Type B pancreatic cell (in vitro differentiated cells): ENCODE results near the gene MEG3. TPM values are rescaled to one million over a fixed set of nuclear protein-coding genes. Genes with fewer than 3 reads are reported as not detected.

ENCODE experiments used
- DNase-seq: peaks from one replicate; pipeline ENCODE4 v3.0.0; 2021; ENCODE audit warnings: mixed read lengths; ENCODE audit not compliant: unreplicated experiment; ENCODE audit errors: extremely low spot score
- H3K27ac Mint-ChIP-seq: 2 replicates; pipeline ENCODE4 v1.8.0; 2021; ENCODE audit warnings: mild to moderate bottlenecking, mixed read lengths
- H3K27me3 Mint-ChIP-seq: 2 replicates; pipeline ENCODE4 v1.8.0; 2021; ENCODE audit warnings: mixed read lengths
- H3K36me3 Mint-ChIP-seq: 2 replicates; pipeline ENCODE4 v1.8.0; 2021; ENCODE audit warnings: mixed read lengths
- H3K4me1 Mint-ChIP-seq: one replicate; pipeline ENCODE4 v1.8.0; 2021; ENCODE audit warnings: mixed read lengths; ENCODE audit not compliant: unreplicated experiment
- H3K4me3 Mint-ChIP-seq: 2 replicates; pipeline ENCODE4 v1.8.0; 2021; ENCODE audit warnings: mild to moderate bottlenecking, mixed read lengths
- H3K9me3 Mint-ChIP-seq: 2 replicates; pipeline ENCODE4 v1.8.0; 2021; ENCODE audit warnings: mixed read lengths
- CTCF ChIP-seq: fragments of 200-600 bp; sonication (generic); conservative IDR thresholded peaks from 2 replicates; pipeline ENCODE4 v1.5.0; 2021; ENCODE audit warnings: antibody characterized with exemption, mild to moderate bottlenecking
- total RNA-seq: library from RNA; stranded (reverse); gene quantifications from 2 replicates; pipeline ENCODE4 v1.2.1, GENCODE V29; 2021; ENCODE audit warnings: low replicate concordance

The MEG3 gene
- total RNA-seq, 1 donor from 2014 or later = 0.68 TPM

GRCh38 chr14:100879782-100880181 lies 53.9 kb downstream of the MEG3 start:
- Mint-ChIP-seq H3K4me3 (no peak overlapping the region), H3K36me3 (no peaks in the 10 kb centered on the region), H3K27me3 (peaks cover 3% of the 10 kb centered on the region), H3K9me3 (peaks cover 3% of the 10 kb centered on the region), H3K27ac (no peak overlapping the region), H3K4me1 (no peaks in the 10 kb centered on the region)
- no peak for TF ChIP-seq CTCF
- DNase-seq = no peak

GRCh38 chr14:100880271-100881101 lies 54.6 kb downstream of the MEG3 start:
- H3K4me3 Mint-ChIP-seq = no peak overlapping the region
- H3K27ac Mint-ChIP-seq = no peak overlapping the region
- no peak for TF ChIP-seq CTCF
- H3K36me3 Mint-ChIP-seq = no peaks in the 10 kb centered on the region
- H3K9me3 Mint-ChIP-seq = peaks cover 4% of the 10 kb centered on the region
- H3K4me1 Mint-ChIP-seq = peaks cover 1% of the 10 kb centered on the region
- peaks cover 3% of the 10 kb centered on the region for H3K27me3 Mint-ChIP-seq
- DNase-seq = no peak

GRCh38 chr14:100881211-100882025 lies 55.5 kb downstream of the MEG3 start:
- no peak overlapping the region for H3K4me3 Mint-ChIP-seq
- H3K36me3 Mint-ChIP-seq = no peaks in the 10 kb centered on the region
- no peak for DNase-seq
- no peak overlapping the region for H3K27ac Mint-ChIP-seq
- H3K9me3 Mint-ChIP-seq = peaks cover 8% of the 10 kb centered on the region
- peaks cover 8% of the 10 kb centered on the region for H3K27me3 Mint-ChIP-seq
- peaks cover 9% of the 10 kb centered on the region for H3K4me1 Mint-ChIP-seq
- no peak for TF ChIP-seq CTCF

GRCh38 chr14:100882026-100882967 lies 56.4 kb downstream of the MEG3 start:
- Mint-ChIP-seq H3K27me3 (peaks cover 8% of the 10 kb centered on the region), H3K4me3 (no peak overlapping the region), H3K9me3 (peaks cover 8% of the 10 kb centered on the region), H3K27ac (no peak overlapping the region), H3K4me1 (peaks cover 9% of the 10 kb centered on the region), H3K36me3 (no peaks in the 10 kb centered on the region)
- TF ChIP-seq CTCF = no peak
- DNase-seq = no peak
